ENCODE measurements around the gene GCLC. TPM values are rescaled to one million over a fixed set of nuclear protein-coding genes. Genes with fewer than 3 reads are reported as not detected.

GCLC gene
- total RNA-seq, result 10 to 100 TPM; 22.9 to 30.8 TPM

GRCh38 chr6:53544470-53545308, at the start of gene GCLC:
GCLC (minus strand) TSS chr6:53545101; CDS start chr6:53544645, 456 bp downstream.
- H3K27me3 Mint-ChIP-seq (ENCODE audit: low read depth), result peaks cover 10% of the 10 kb centered on the region
- peak within 1 kb of the TSS; percentile 93 for H3K27ac Mint-ChIP-seq
- peak within 1 kb of the TSS; percentile 94 to 98 for H3K4me3 Mint-ChIP-seq
- ATAC-seq (replicated peaks in 1 of 2) (peak; percentile 68 to 69), DNase-seq (peak; percentile 93 to 94)
- H3K9me3 Mint-ChIP-seq, result no peaks in the 10 kb centered on the region
- H3K4me1 Mint-ChIP-seq (ENCODE audit: low read depth), result peaks cover 56% of the 10 kb centered on the region
- H3K36me3 Mint-ChIP-seq (ENCODE audit: insufficient read depth in 2 of 2), result peaks cover 3 to 4% of the 10 kb centered on the region in 2 donors

DNA sequence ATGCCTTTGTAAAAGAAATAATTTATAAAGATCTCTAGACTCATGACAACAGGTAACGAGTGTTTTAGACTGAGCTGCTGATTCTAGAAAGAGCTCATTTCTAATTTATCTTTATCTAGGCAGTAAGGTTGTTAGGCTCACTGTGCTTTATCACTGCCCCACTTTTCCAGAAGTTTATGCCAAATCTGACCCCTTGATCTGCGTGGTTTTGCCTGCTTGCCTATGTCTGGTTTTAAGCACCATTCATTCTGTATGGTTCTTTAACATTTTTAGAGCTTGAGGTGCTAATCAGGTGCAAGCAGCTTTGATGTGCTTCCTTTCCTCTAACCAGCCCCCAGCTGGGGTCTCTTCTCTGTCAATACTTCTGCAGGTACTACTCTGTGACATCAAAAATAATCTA, 49.7 kb upstream of the GCLC start:
- ATAC-seq (replicated peaks in 1 of 2) (no peak), DNase-seq (no peak)
- peaks cover 0 to 2% of the 10 kb centered on the region in 2 donors for H3K9me3 Mint-ChIP-seq
- H3K27ac Mint-ChIP-seq, result no peak overlapping the region
- H3K36me3 Mint-ChIP-seq (ENCODE audit: insufficient read depth in 2 of 2), result peaks cover 0 to 1% of the 10 kb centered on the region in 2 donors
- peaks cover 6% of the 10 kb centered on the region for H3K27me3 Mint-ChIP-seq (ENCODE audit: low read depth)
- H3K4me3 Mint-ChIP-seq, result no peak overlapping the region
- peaks cover 13% of the 10 kb centered on the region for H3K4me1 Mint-ChIP-seq (ENCODE audit: low read depth)

GRCh38 chr6:53593001-53593488, 48.1 kb upstream of the GCLC start:
- no peak for DNase-seq
- Mint-ChIP-seq H3K27ac (no peak overlapping the region), H3K27me3 (ENCODE audit: low read depth) (peaks cover 6% of the 10 kb centered on the region), H3K4me1 (ENCODE audit: low read depth) (peaks cover 13% of the 10 kb centered on the region), H3K36me3 (ENCODE audit: insufficient read depth in 2 of 2) (peaks cover 0 to 1% of the 10 kb centered on the region in 2 donors), H3K4me3 (no peak overlapping the region), H3K9me3 (peaks cover 0 to 2% of the 10 kb centered on the region in 2 donors)
- ATAC-seq (replicated peaks in 1 of 2), result peak in 1 of 2 donors; percentile 45

- DNase-seq (no peak), ATAC-seq (replicated peaks in 1 of 2) (peak; percentile 90 to 94)
- no peak overlapping the region for H3K27ac Mint-ChIP-seq
- H3K4me3 Mint-ChIP-seq, result no peak overlapping the region
- no peaks in the 10 kb centered on the region for H3K9me3 Mint-ChIP-seq
- peaks cover 0 to 1% of the 10 kb centered on the region in 2 donors for H3K36me3 Mint-ChIP-seq (ENCODE audit: insufficient read depth in 2 of 2)
- H3K27me3 Mint-ChIP-seq (ENCODE audit: low read depth), result peaks cover 6% of the 10 kb centered on the region
- peaks cover 13% of the 10 kb centered on the region for H3K4me1 Mint-ChIP-seq (ENCODE audit: low read depth)
Observed at GRCh38 chr6:53591873-53592272, 47.0 kb upstream of the GCLC start.

- Mint-ChIP-seq H3K9me3 (no peaks in the 10 kb centered on the region), H3K27ac (no peak overlapping the region), H3K4me1 (ENCODE audit: low read depth) (peaks cover 23% of the 10 kb centered on the region), H3K27me3 (ENCODE audit: low read depth) (no peaks in the 10 kb centered on the region), H3K36me3 (ENCODE audit: insufficient read depth in 2 of 2) (peaks cover 0 to 1% of the 10 kb centered on the region in 2 donors), H3K4me3 (no peak overlapping the region)
- DNase-seq, result no peak
- ATAC-seq (replicated peaks in 1 of 2), result no peak
Observed at GRCh38 chr6:53588816-53589509, 44.1 kb upstream of the GCLC start.

DNA sequence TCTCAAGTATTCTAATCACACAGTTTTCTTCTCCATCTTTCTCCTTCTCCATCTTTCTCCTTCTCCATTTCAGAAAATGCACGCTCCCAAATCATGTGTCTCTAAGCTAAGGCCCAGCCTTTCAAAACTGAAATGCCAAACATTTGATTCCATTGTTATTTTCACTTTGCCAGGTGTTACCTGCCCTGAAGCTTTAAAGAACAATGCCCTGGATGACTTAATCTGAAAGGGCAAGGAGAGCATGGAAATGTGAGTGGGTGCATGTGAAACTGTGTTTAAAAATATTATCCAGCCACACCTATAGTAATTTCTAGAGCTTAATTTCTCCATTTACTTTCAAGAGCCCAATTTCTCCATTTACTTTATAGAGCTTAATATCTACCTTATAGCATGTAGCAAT, 42.4 kb upstream of the GCLC start:
- no peaks in the 10 kb centered on the region for H3K27me3 Mint-ChIP-seq (ENCODE audit: low read depth)
- peaks cover 27% of the 10 kb centered on the region for H3K4me1 Mint-ChIP-seq (ENCODE audit: low read depth)
- ATAC-seq (replicated peaks in 1 of 2), result no peak
- no peak overlapping the region for H3K27ac Mint-ChIP-seq
- peaks cover 0 to 1% of the 10 kb centered on the region in 2 donors for H3K36me3 Mint-ChIP-seq (ENCODE audit: insufficient read depth in 2 of 2)
- no peak for DNase-seq
- H3K4me3 Mint-ChIP-seq, result no peak overlapping the region
- H3K9me3 Mint-ChIP-seq, result no peaks in the 10 kb centered on the region

DNA sequence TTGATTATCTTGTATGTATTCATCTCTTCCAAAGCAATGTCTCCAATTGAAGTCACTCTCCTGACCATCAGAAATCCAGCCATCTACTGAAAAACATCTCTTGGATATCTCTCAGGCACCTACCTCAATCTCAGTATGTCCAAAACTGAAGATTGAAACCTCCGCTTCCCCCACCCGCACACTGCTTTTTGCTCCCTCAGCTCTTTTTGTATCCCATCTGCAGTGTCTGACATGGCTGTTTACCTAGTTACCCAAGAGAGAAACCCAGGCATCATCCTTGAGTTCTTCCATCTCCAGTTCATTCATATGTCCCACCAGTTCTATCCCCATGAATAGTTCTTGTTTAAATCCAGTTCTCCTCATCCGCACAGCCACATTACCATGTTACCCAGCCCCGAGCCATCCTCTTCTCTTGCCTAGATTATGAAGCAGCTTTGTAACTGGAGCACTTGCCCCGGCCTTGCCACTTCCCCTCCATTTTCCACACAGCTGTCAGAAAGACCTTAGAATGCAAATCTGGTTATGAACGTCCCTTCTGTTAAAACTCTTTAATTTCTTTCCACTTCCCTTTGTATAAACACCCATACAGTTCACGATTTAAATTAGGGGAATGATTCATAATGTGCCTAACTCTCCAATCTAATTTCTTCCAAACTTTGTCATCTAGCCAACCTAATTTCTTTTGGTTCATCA, 40.5 kb upstream of the GCLC start:
- DNase-seq (no peak), ATAC-seq (replicated peaks in 1 of 2) (no peak)
- Mint-ChIP-seq H3K36me3 (ENCODE audit: insufficient read depth in 2 of 2) (no peaks in the 10 kb centered on the region), H3K4me3 (no peak overlapping the region), H3K27me3 (ENCODE audit: low read depth) (no peaks in the 10 kb centered on the region), H3K27ac (no peak overlapping the region), H3K9me3 (no peaks in the 10 kb centered on the region), H3K4me1 (ENCODE audit: low read depth) (peaks cover 22% of the 10 kb centered on the region)

GRCh38 chr6:53584726-53585125, 39.8 kb upstream of the GCLC start:
- ATAC-seq (replicated peaks in 1 of 2) (no peak), DNase-seq (no peak)
- Mint-ChIP-seq H3K36me3 (ENCODE audit: insufficient read depth in 2 of 2) (no peaks in the 10 kb centered on the region), H3K27ac (no peak overlapping the region), H3K4me1 (ENCODE audit: low read depth) (peaks cover 27% of the 10 kb centered on the region), H3K27me3 (ENCODE audit: low read depth) (no peaks in the 10 kb centered on the region), H3K4me3 (no peak overlapping the region), H3K9me3 (no peaks in the 10 kb centered on the region)

DNA sequence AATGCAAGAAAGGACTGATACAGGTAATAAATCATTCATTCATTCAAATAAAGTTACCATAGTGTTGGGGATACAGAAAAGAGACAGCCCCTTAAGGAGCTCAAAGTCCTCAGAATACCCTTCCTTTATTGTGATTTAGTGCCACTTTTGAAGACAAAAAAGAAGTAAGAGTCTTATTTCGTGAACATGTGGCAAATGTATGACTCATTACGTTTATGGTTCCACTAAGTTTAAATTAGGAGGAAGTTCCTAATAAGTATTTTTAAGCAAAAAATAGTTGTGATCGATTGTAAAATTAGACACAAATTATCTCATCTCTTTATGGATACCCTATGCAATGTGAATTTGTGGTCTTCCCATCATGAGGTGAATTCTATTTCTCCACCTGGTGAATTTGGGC, 38.5 kb upstream of the GCLC start:
- Mint-ChIP-seq H3K4me3 (peak overlapping the region in 1 of 2 donors; percentile 41), H3K27me3 (ENCODE audit: low read depth) (no peaks in the 10 kb centered on the region)

DNA sequence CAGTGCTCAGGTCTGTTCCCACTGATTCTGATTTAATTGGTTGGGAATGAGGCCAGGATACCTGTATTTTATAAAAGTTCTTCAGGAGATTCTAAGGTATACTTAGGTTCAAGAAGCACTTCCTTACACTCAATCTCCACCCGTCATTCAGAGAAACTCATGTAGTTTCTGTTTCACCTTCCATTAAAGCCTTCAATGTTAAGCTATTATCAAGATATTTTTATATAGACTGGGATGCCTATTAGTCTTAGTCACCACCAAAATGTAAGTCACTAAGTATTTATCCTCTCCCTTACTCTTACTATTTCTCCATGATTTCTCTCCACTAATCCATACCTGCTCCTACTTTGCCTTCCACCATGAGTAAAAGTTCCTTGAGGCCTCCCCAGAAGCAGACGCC, 38.1 kb upstream of the GCLC start:
- DNase-seq (no peak), ATAC-seq (replicated peaks in 1 of 2) (no peak)
- H3K9me3 Mint-ChIP-seq, result no peaks in the 10 kb centered on the region
- H3K27ac Mint-ChIP-seq, result no peak overlapping the region
- no peaks in the 10 kb centered on the region for H3K36me3 Mint-ChIP-seq (ENCODE audit: insufficient read depth in 2 of 2)
- H3K27me3 Mint-ChIP-seq (ENCODE audit: low read depth), result no peaks in the 10 kb centered on the region
- peaks cover 33% of the 10 kb centered on the region for H3K4me1 Mint-ChIP-seq (ENCODE audit: low read depth)
- H3K4me3 Mint-ChIP-seq, result peak overlapping the region in 1 of 2 donors; percentile 41

More for the DNA sequence above, 38.5 kb upstream of the GCLC start:
- DNase-seq (no peak), ATAC-seq (replicated peaks in 1 of 2) (no peak)
- Mint-ChIP-seq H3K9me3 (no peaks in the 10 kb centered on the region), H3K36me3 (ENCODE audit: insufficient read depth in 2 of 2) (no peaks in the 10 kb centered on the region), H3K4me1 (ENCODE audit: low read depth) (peaks cover 33% of the 10 kb centered on the region), H3K27ac (no peak overlapping the region)

DNA sequence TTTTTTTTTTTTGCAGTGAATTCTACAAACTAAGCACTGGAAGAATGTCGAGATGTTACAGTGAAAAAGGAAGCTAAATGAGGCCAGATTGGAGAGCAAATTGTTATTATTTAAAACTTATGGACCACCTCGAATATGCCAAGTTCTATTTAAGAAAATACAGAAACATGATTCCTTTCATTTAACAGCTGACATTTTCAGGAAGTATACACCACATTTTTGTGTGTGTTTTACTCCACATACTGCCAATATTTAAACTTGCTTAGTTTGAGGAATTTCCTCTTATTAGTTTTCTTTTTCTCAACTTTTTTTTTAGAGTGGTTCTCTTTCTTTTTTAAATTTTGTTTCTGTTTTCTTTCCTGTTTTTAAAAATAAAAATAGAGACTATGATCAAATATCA, 37.0 kb upstream of the GCLC start:
- DNase-seq (no peak), ATAC-seq (replicated peaks in 1 of 2) (no peak)
- Mint-ChIP-seq H3K27me3 (ENCODE audit: low read depth) (no peaks in the 10 kb centered on the region), H3K27ac (no peak overlapping the region), H3K9me3 (no peaks in the 10 kb centered on the region), H3K4me1 (ENCODE audit: low read depth) (peaks cover 33% of the 10 kb centered on the region), H3K36me3 (ENCODE audit: insufficient read depth in 2 of 2) (no peaks in the 10 kb centered on the region), H3K4me3 (no peak overlapping the region)

DNA sequence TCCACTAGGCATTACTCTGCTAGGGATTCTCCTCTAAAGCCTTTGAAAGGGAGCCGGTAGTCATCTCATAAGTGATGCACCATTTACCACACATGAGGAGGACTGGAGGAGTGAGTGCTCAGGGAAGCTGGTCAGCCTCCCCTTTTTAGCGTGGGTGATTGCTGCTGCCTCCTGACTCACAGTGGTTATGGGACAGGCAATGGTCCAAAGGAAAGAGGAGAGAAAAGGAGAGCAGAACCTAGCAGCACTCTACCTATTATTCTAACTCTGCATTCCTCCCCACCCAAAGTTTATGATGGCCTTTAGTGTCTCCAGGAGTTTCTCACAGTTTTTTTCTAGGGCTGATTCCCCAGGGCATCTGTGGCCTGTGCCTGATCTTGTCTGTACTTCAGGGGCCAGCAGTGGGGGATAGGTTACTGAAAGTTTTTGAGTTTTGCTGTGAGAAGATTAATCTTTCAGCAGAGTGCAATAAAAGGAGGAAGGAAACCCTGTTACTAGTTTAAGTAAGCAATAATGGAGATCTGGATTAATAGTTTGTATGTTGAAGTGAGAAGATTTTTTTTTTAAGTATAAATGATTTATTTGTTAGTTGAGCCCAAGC, 36.4 kb upstream of the GCLC start:
- Mint-ChIP-seq H3K27me3 (ENCODE audit: low read depth) (no peaks in the 10 kb centered on the region), H3K4me1 (ENCODE audit: low read depth) (peaks cover 33% of the 10 kb centered on the region), H3K36me3 (ENCODE audit: insufficient read depth in 2 of 2) (no peaks in the 10 kb centered on the region), H3K4me3 (no peak overlapping the region), H3K9me3 (no peaks in the 10 kb centered on the region), H3K27ac (no peak overlapping the region)
- ATAC-seq (replicated peaks in 1 of 2) (peak in 1 of 2 donors; percentile 34), DNase-seq (no peak)

Data from activated T-cell treated with anti-CD3 and anti-CD28 coated beads, Interleukin-2, amount 50 U/mL, for 72 hours (primary cell).